Measurements from ENCODE around the gene PCED1B.
A peak's percentile ranks its signal among the peaks of the same experiment; 100 is the strongest.

PCED1B gene

DNA sequence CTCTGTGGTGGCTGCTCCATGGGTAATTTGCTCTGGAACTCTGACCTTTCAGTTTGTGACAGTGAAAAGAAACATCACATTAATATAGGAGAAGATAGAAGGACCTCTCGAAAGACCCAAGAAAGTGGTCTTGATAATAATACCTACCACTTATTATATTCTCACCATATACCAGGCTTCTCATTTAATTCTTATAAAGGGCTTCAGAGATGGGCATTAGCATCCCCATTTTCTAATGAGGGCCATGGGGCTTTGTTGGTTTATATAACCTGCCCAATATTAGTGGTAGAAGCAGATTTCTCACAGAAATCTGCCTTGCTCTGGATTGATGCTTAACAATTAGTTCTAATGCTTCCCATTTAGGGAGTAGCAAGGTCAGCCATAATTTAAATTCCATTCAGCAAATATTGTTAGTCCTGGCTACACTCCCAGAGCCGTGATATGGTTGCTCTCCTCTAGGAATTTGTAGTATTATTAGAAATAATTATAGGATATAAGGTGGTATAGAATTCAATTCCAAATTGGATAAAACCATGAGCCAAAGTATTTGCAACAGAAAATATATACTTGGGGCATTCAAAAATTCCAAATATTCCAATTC lies 7.8 kb downstream of the PCED1B start:
- in situ Hi-C loops (cut with HindIII; ENCODE audit: low sequenced_read_pairs) = no loop called here
- no peak overlapping the region for H3K4me3 ChIP-seq (ENCODE audit: low read depth, low read length)
- TF ChIP-seq, protein P1, sequence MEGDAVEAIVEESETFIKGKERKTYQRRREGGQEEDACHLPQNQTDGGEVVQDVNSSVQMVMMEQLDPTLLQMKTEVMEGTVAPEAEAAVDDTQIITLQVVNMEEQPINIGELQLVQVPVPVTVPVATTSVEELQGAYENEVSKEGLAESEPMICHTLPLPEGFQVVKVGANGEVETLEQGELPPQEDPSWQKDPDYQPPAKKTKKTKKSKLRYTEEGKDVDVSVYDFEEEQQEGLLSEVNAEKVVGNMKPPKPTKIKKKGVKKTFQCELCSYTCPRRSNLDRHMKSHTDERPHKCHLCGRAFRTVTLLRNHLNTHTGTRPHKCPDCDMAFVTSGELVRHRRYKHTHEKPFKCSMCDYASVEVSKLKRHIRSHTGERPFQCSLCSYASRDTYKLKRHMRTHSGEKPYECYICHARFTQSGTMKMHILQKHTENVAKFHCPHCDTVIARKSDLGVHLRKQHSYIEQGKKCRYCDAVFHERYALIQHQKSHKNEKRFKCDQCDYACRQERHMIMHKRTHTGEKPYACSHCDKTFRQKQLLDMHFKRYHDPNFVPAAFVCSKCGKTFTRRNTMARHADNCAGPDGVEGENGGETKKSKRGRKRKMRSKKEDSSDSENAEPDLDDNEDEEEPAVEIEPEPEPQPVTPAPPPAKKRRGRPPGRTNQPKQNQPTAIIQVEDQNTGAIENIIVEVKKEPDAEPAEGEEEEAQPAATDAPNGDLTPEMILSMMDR (IDR thresholded peaks at IDR 0.05; ENCODE audit: low read depth, low read length) = no peak
- no peak for DNase-seq (ENCODE audit: low read depth, low spot score)

GRCh38 chr12:47088021-47088944 lies 8.9 kb downstream of the PCED1B start:
- TF ChIP-seq, protein P1 (IDR thresholded peaks at IDR 0.05; ENCODE audit: low read depth, low read length) = no peak
- no peak overlapping the region for H3K4me3 ChIP-seq (ENCODE audit: low read depth, low read length)
- in situ Hi-C loops (cut with HindIII; ENCODE audit: low sequenced_read_pairs) = no loop called here
- DNase-seq (ENCODE audit: low read depth, low spot score) = no peak

DNA sequence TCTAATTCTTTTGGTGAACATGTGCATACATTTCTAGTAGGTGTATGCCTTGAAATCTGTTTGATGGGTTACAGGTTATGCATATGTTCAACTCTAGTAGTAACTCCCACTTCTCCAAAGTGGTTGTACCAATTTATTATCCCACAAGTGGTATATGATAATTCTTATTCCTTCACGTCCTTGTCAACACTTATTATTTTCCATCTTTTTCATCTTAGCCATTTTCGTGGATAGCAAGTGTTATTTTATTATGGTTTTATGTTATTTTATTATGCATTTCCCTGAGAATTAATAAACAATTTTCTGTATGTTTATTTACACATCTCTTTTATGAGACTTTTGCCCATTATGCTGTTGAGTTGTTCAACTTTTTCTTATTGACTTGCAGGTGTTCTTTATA lies 11.6 kb downstream of the PCED1B start:
- H3K4me3 ChIP-seq (ENCODE audit: low read depth, low read length) = no peak overlapping the region
- in situ Hi-C loops (cut with HindIII; ENCODE audit: low sequenced_read_pairs) = no loop called here
- no peak for DNase-seq (ENCODE audit: low read depth, low spot score)
- TF ChIP-seq, protein P1 (IDR thresholded peaks at IDR 0.05; ENCODE audit: low read depth, low read length) = no peak

DNA sequence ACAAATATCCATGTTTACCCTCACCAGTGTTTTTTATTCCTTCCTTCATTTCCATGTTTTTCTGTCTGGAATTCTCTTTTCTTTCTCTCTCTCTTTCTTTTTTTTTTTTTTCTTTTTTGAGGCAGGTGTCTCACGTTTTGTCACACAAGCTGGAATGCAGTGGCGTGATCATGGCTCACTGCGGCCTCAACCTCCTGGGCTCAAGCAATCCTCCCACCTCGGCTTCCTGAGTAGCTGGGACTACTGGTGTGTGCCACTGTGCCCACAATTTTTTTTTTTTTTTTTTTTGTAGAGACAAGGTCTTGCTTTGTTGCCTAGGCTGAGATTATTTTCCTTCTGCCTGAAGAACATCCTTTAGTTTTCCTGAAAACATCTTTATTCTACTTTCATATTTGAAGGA lies 15.4 kb downstream of the PCED1B start:
- H3K4me3 ChIP-seq (ENCODE audit: low read depth, low read length) = no peak overlapping the region

DNA sequence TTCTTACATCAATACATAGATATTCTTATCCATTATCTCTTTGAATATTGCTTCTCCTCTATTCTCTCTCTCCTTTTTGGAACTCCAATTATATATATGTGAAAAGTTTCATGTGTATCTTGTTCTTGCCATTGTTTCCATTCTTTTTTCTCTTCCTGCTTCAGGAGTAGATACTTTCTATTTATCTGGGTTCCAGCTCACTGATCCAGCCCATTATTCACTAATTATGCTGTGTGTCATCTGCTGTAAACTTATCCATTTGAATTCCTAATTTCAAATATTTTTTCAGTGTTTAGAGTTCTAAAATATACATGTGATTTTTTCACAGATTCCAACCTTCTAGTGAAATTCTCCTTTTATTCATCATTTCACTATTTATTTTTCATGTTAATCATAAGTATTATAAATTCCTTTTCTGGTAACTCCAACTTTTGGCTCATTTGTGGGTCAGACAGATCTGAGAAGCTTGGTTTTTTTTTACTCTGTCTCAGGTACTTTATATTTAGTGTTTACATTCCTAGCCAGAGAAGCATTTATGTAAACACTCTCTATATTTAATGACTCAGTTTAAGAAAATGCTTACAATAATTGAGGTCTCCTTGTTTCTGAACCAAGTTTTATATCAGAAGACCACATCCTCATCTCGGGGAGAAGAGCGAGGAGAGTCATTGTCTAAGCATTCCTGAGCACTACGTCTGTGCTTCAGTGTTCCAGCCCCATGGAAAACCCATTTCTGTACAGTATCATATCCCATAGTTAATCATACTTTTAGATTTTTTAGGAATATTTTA lies 16.2 kb downstream of the PCED1B start:
- TF ChIP-seq, protein P1 (IDR thresholded peaks at IDR 0.05; ENCODE audit: low read depth, low read length) = no peak
- in situ Hi-C loops (cut with HindIII; ENCODE audit: low sequenced_read_pairs) = no loop called here
- no peak overlapping the region for H3K4me3 ChIP-seq (ENCODE audit: low read depth, low read length)
- peak; percentile 89 for DNase-seq (ENCODE audit: low read depth, low spot score)

More for the DNA sequence above, 15.4 kb downstream of the PCED1B start:
- TF ChIP-seq, protein P1 (IDR thresholded peaks at IDR 0.05; ENCODE audit: low read depth, low read length) = no peak
- in situ Hi-C loops (cut with HindIII; ENCODE audit: low sequenced_read_pairs) = no loop called here
- DNase-seq (ENCODE audit: low read depth, low spot score) = peak; percentile 59

DNA sequence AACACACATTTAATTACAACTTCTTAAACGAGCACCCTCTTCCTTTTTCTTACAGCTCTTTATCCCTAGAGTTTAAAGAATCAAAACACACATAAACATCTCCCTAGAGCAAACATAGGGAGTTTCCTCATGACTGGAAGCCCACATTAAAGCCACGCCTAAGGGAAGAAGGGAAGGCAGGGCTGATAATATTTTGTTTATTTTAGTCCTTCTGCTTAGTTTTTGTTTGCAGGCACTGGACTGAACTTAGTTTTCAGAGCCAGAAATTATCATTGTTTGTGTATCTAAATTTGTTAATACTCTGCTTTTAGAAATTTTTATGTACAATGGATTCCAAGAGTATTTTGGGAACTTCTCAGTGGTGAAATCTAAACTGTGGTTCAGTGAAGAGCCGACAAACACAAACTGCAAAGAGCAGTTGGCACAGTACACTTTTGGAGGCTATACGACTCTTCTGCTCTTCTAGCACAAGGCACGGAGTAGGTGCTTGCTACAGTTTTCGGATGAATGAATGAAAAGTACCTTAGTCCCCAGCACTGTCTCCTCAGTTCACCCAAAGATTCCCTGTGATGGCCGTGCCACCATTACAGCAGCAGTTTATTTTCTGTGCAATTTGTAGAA lies 18.0 kb downstream of the PCED1B start:
- no peak overlapping the region for H3K4me3 ChIP-seq (ENCODE audit: low read depth, low read length)
- DNase-seq (ENCODE audit: low read depth, low spot score) = peak; percentile 28
- in situ Hi-C loops (cut with HindIII; ENCODE audit: low sequenced_read_pairs) = no loop called here
- TF ChIP-seq, protein P1 (IDR thresholded peaks at IDR 0.05; ENCODE audit: low read depth, low read length) = no peak

Data from astrocyte of the spinal cord (primary cell).